Left ventricle myocardium inferior (tissue), 1 donor: ENCODE measurements around the gene FOXJ3. TPM values are rescaled to one million over a fixed set of nuclear protein-coding genes. Genes with fewer than 3 reads are reported as not detected.

Experiments used
- DNase-seq: peaks from one replicate; pipeline ENCODE4 v3.0.0-alpha.2; 2020
- H3K27ac ChIP-seq: fragments of 200-600 bp; replicated peaks from 2 replicates; pipeline ENCODE4 v1.8.0; 2021
- H3K27me3 ChIP-seq: fragments of 200-600 bp; 2 replicates; pipeline ENCODE4 v1.8.0; 2021; ENCODE audit warnings: low read depth
- H3K36me3 ChIP-seq: fragments of 200-600 bp; 2 replicates; pipeline ENCODE4 v1.8.0; 2021
- H3K4me1 ChIP-seq: fragments of 200-600 bp; 2 replicates; pipeline ENCODE4 v1.8.0; 2021
- H3K4me3 ChIP-seq: fragments of 200-600 bp; 2 replicates; pipeline ENCODE4 v1.8.0; 2021; ENCODE audit warnings: mild to moderate bottlenecking, moderate library complexity
- H3K9me3 ChIP-seq: fragments of 200-600 bp; replicated peaks from 2 replicates; pipeline ENCODE4 v1.8.0; 2021
- CTCF ChIP-seq: fragments of 200-600 bp; IDR thresholded peaks from 2 replicates; pipeline ENCODE4 v1.8.0; 2021; ENCODE audit warnings: antibody characterized with exemption, mild to moderate bottlenecking, borderline replicate concordance
- intact Hi-C: fragments of 100-400 bp; cut with micrococcal nuclease; formaldehyde crosslinking; loops from one replicate; pipeline ENCODE4 v1.11.0; 2022
- total RNA-seq: library from RNA; stranded (reverse); fragmentation: NEBNext Ultra II Directional; extraction: Animal tissue kit (Norgen Biotek cat#: 25700); gene quantifications from one replicate; pipeline ENCODE4 v1.2.1, GENCODE V29; 2021
- donor health status: DM: no; HTN: yes; CAD: no; lungs with severe emphysema.

FOXJ3 gene
- total RNA-seq, 1 donor from 2014 or later: 40.7 TPM

GRCh38 chr1:42189931-42190853 is 144.8 kb downstream of the FOXJ3 start:
- Histone ChIP-seq H3K36me3 (peaks cover 63% of the 10 kb centered on the region), H3K27me3 (no peaks in the 10 kb centered on the region), H3K4me1 (peaks cover 3% of the 10 kb centered on the region), H3K9me3 (no peaks in the 10 kb centered on the region), H3K27ac (no peak overlapping the region), H3K4me3 (no peak overlapping the region)
- intact Hi-C loops: no loop called here
- no peak for TF ChIP-seq CTCF
- DNase-seq: no peak

GRCh38 chr1:42186152-42186551 is 148.9 kb downstream of the FOXJ3 start:
- Histone ChIP-seq H3K4me1 (no peaks in the 10 kb centered on the region), H3K4me3 (no peak overlapping the region), H3K36me3 (peaks cover 59% of the 10 kb centered on the region), H3K27ac (no peak overlapping the region), H3K9me3 (no peaks in the 10 kb centered on the region), H3K27me3 (no peaks in the 10 kb centered on the region)
- no peak for DNase-seq
- intact Hi-C loops: no loop called here
- no peak for TF ChIP-seq CTCF

GRCh38 chr1:42184616-42185015 is 150.4 kb downstream of the FOXJ3 start:
- H3K27ac ChIP-seq: no peak overlapping the region
- no peak overlapping the region for H3K4me3 ChIP-seq
- no peaks in the 10 kb centered on the region for H3K27me3 ChIP-seq
- peaks cover 50% of the 10 kb centered on the region for H3K36me3 ChIP-seq
- no peaks in the 10 kb centered on the region for H3K9me3 ChIP-seq
- no peak for DNase-seq
- intact Hi-C loops: no loop called here
- TF ChIP-seq CTCF: no peak
- peaks cover 7% of the 10 kb centered on the region for H3K4me1 ChIP-seq

GRCh38 chr1:42183957-42184268 is 151.1 kb downstream of the FOXJ3 start:
- H3K27ac ChIP-seq: no peak overlapping the region
- peaks cover 14% of the 10 kb centered on the region for H3K4me1 ChIP-seq
- H3K4me3 ChIP-seq: no peak overlapping the region
- no peak for DNase-seq
- TF ChIP-seq CTCF: no peak
- intact Hi-C loops: no loop called here
- H3K36me3 ChIP-seq: peaks cover 47% of the 10 kb centered on the region
- no peaks in the 10 kb centered on the region for H3K27me3 ChIP-seq
- no peaks in the 10 kb centered on the region for H3K9me3 ChIP-seq

- H3K4me1 ChIP-seq: peaks cover 19% of the 10 kb centered on the region
- no peak overlapping the region for H3K27ac ChIP-seq
- peaks cover 44% of the 10 kb centered on the region for H3K36me3 ChIP-seq
- intact Hi-C loops: no loop called here
- H3K27me3 ChIP-seq: no peaks in the 10 kb centered on the region
- H3K9me3 ChIP-seq: no peaks in the 10 kb centered on the region
- DNase-seq: no peak
- TF ChIP-seq CTCF: no peak
- H3K4me3 ChIP-seq: no peak overlapping the region
These were observed 151.7 kb downstream of the FOXJ3 start for GRCh38 chr1:42183210-42183956.
